Measurements from ENCODE around the gene LAMA4.

GRCh38 chr6:112197636-112198035, 56.7 kb downstream of the LAMA4 start:
- no peak for TF ChIP-seq CTCF (IDR thresholded peaks at IDR 0.05; ENCODE audit: low read depth, low read length, missing input control)
- no peak for TF ChIP-seq MAX (IDR thresholded peaks at IDR 0.05)

Measured in liver (tissue), 2 donors.